Right cardiac atrium (tissue), 5 donors: ENCODE results near the gene FAM136A. TPM values are rescaled to one million over a fixed set of nuclear protein-coding genes. Genes with fewer than 3 reads are reported as not detected.

Experiments
- ATAC-seq, 2 donors: fragments of 200-7000 bp; cut with Tn5 transposase; one replicate each; pipeline versions ENCODE4 v1.8.0 to v1.9.1; 2020; ENCODE audit warnings: moderate library complexity in 2 of 2, mild to moderate bottlenecking in 1 of 2
- DNase-seq, 3 donors: peaks; one replicate each; pipeline ENCODE4 v3.0.0-alpha.2; 2020
- H3K27ac ChIP-seq: one replicate; pipeline ENCODE4 v1.5.1; 2013; ENCODE audit warnings: mild to moderate bottlenecking, low read length, control low read depth, moderate library complexity
- H3K27me3 ChIP-seq: one replicate; pipeline ENCODE4 v1.6.1; 2013; ENCODE audit not compliant: control insufficient read depth, insufficient read depth
- H3K4me1 ChIP-seq: one replicate; pipeline ENCODE4 v1.6.1; 2013; ENCODE audit warnings: low read length; ENCODE audit not compliant: control insufficient read depth, insufficient read depth
- H3K4me3 ChIP-seq: one replicate; pipeline ENCODE4 v1.5.1; 2013; ENCODE audit warnings: low read length, control low read depth
- H3K9me3 ChIP-seq: one replicate; pipeline ENCODE4 v1.6.1; 2013; ENCODE audit warnings: low read length; ENCODE audit not compliant: control insufficient read depth
- WGBS: extraction: QIAGEN DNeasy Blood & Tissue Kit; methylation state at CpG from one replicate; pipeline ENCODE4 v1.1.7; 2013; 5-methylcytosine and 5-hydroxymethylcytosine counted together
- intact Hi-C, 4 donors: fragments of 100-400 bp; cut with DNase I; formaldehyde crosslinking; loops; one replicate each; pipeline versions ENCODE4 v1.11.0 to v1.14.0; 2022 to 2023
- microRNA-seq, 2 donors: library from miRNA; unstranded; fragments of <30 nt; microRNA quantifications; one replicate each; pipeline ENCODE4 v1.2.0, GENCODE V29; 2020 to 2021
- polyA plus RNA-seq: library from polyadenylated mRNA; stranded (reverse); fragments of 200-250 nt; gene quantifications from one replicate; pipeline ENCODE4 v1.2.3, GENCODE V29; 2013
- total RNA-seq, 4 donors: library from RNA; stranded (reverse); fragmentation: NEBNext Ultra II Directional; extraction: Animal tissue kit (Norgen Biotek cat#: 25700); gene quantifications; one replicate each; pipeline ENCODE4 v1.2.1, GENCODE V29; 2021
- donor health status: healthy with polysubstance abuse.
- donor health status: DM: no; HTN: yes; CAD: no.
- donor health status: DM: no; HTN: no; CAD: no.
- donor health status: DM: no; HTN: yes; CAD: no; lungs with severe emphysema.
- donor health status: DM: yes; HTN: yes; CAD: no.

Gene FAM136A
- total and polyA plus RNA-seq, 5 donors: 17.2 to 26.0 (median 21.1) TPM

DNA sequence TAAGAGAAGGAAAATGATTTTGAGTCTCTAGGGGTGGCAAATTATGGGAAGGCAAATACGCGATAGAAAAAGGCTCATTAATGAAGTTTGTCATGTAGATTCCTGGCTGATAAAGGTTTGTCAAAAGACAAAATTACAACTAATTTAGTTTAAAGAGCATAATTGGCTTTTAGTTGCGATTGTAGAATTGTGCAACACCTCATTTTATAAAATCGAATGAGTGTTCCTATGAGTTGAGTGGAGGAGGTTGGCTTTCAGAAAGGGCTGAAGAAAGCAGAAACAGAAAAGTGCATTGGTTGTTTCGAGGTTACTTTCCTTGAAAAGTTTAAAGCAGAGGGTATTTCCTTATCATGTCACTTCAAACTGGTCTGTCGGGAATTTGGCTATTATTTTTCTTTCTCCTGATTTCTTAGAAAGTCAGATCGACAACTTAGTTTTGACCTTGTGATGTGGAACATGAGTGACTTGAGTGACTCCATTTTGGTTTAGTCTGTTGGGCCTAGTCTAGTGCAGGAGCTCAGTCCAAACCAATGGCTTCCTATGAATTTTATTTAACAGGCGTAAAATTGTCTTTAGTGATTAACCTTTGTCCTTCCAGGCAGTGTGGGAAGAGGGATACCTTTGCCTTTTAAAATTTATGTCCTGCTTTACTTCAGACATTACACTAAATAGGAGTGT is 46.1 kb downstream of the FAM136A start:
- intact Hi-C loops: no loop called here
- no peaks in the 10 kb centered on the region for H3K4me1 ChIP-seq
- no peak overlapping the region for H3K27ac ChIP-seq
- no peak for DNase-seq
- no peak overlapping the region for H3K4me3 ChIP-seq
- no peaks in the 10 kb centered on the region for H3K9me3 ChIP-seq
- H3K27me3 ChIP-seq: no peaks in the 10 kb centered on the region
- no peak for ATAC-seq
- WGBS: 91% methylated on average over 8 of the region's 8 CpGs

DNA sequence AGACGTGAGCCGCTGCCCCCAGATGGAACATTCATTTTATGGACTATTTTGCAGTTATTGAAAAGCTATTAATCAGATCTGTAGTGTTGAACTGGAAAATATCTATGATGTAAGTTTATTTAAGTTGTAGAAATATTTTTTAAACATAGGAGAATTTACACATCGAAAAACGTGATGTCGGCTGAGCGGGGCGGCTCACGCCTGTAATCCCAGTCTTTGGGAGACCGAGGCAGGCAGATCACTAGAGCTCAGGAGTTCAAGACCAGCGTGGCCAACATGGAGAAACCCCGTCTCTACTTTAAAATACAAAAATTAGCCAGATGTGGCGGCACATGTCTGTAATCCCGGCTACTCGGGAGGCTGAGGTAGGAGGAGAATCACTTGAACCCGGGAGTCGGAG is 51.4 kb downstream of the FAM136A start:
- H3K27ac ChIP-seq: no peak overlapping the region
- no peak for DNase-seq
- no peak for ATAC-seq
- H3K27me3 ChIP-seq: no peaks in the 10 kb centered on the region
- no peaks in the 10 kb centered on the region for H3K9me3 ChIP-seq
- 87% methylated on average over 16 of the region's 16 CpGs for WGBS
- H3K4me1 ChIP-seq: peaks cover 3% of the 10 kb centered on the region
- intact Hi-C loops: no loop called here
- H3K4me3 ChIP-seq: no peak overlapping the region

GRCh38 chr2:70248181-70248847 is 53.6 kb downstream of the FAM136A start, which contains the start of gene TIA1:
Gene TIA1 (minus strand): TSS chr2:70248628. CDS start chr2:70248430, 198 bp downstream.
- intact Hi-C loops: no loop called here

DNA sequence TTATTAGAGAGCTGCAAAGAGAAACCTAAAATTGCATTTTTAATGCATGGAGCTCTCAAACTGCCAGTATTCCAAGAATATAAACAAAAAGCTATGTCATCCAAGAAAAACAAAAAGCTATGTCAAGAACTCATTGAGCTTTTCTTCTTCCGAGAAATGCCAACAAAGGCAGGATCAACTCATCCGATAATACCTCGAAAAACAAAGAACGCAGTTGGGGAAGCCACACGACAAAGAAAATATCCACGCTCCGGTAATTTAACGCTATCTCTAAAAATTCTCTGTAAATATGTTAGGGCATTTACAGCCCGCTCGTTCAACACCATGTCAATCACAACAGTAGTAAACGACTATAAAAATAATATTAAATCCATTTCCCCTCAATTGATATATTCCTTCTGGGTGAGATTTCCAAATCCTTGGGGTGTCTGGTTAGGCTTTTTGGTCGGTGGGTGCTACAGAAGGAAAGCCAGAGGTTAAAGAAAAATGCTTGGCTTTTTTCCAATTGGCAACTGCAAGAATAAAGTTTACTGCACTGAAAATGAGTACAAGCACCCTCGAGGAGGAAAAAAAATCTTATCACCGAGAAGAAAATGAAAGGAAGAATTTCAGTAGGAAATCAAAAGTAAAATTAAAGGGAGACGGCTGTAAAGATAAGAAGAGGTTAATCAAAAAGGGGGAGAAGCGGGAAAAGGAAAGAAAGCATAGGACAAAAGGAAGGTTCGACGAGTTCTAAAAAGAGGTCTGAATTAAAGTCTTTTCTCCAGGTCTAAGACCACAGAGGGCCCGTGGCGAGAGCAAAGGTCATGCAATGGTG is 54.3 kb downstream of the FAM136A start:
- ATAC-seq (no peak), DNase-seq (no peak)
- under 1% methylated on average over 20 of the region's 20 CpGs for WGBS
- Histone ChIP-seq H3K4me3 (peak overlapping the region; percentile 89), H3K9me3 (no peaks in the 10 kb centered on the region), H3K4me1 (peaks cover 10% of the 10 kb centered on the region), H3K27ac (peak overlapping the region; percentile 98), H3K27me3 (no peaks in the 10 kb centered on the region)
- intact Hi-C loops: no loop called here

More at GRCh38 chr2:70248181-70248847, 53.6 kb downstream of the FAM136A start, which contains the start of gene TIA1:
- DNase-seq (peak; percentile 98 to 99 (median 99)), ATAC-seq (peak; percentile 98)
- Histone ChIP-seq H3K4me1 (peaks cover 9% of the 10 kb centered on the region), H3K27ac (peak within 1 kb of the TSS; percentile 98), H3K9me3 (no peaks in the 10 kb centered on the region), H3K27me3 (no peaks in the 10 kb centered on the region), H3K4me3 (peak within 1 kb of the TSS; percentile 89)
- under 1% methylated on average over 47 of the region's 47 CpGs for WGBS

Small RNA genes lying within 50 kb of the gene (microRNA-seq; reads per million reads assigned to microRNA genes)
- gene MIR1285-2: 0 reads per million in 2 donors

Other genes with a start within 250 kb of the FAM136A start
- gene PCBP1, start 214.6 kb downstream of the FAM136A start, total RNA-seq: 100 to 1,000 TPM; 233 to 259 (median 239) TPM
- gene PCBP1, start 214.6 kb downstream of the FAM136A start, polyA plus RNA-seq: 280 TPM
- gene C2orf42, start 111.0 kb downstream of the FAM136A start, total RNA-seq: 10 to 100 TPM; 12.5 to 14.4 (median 13.4) TPM
- 4.1 TPM for gene C2orf42, start 111.0 kb downstream of the FAM136A start, polyA plus RNA-seq
- 10 to 100 TPM; 47.5 to 62.9 (median 56.6) TPM for gene TIA1, start 53.4 kb downstream of the FAM136A start, total RNA-seq
- 41.1 TPM for gene TIA1, start 53.4 kb downstream of the FAM136A start, polyA plus RNA-seq
- gene PCYOX1, start 43.9 kb downstream of the FAM136A start, total RNA-seq: 10 to 100 TPM; 62.6 to 84.5 (median 76.0) TPM
- gene PCYOX1, start 43.9 kb downstream of the FAM136A start, polyA plus RNA-seq: 25.2 TPM
- gene SNRPG, start 8.3 kb downstream of the FAM136A start, total RNA-seq: 100 to 1,000 TPM in 3 of 4 donors, 10 to 100 TPM in 1; 87.9 to 144 (median 120) TPM
- gene SNRPG, start 8.3 kb downstream of the FAM136A start, polyA plus RNA-seq: 168 TPM